Right renal cortex interstitium (tissue), 3 donors: ENCODE data around the gene HOXC5. TPM values are rescaled to one million over a fixed set of nuclear protein-coding genes. Genes with fewer than 3 reads are reported as not detected.

ENCODE experiments used
- polyA plus RNA-seq, 3 donors: library from polyadenylated mRNA; unstranded; fragments of 120-200 nt; gene quantifications; one replicate each; pipeline ENCODE4 v1.2.1, GENCODE V29; 2013; ENCODE audit not compliant: insufficient read length in 3 of 3

HOXC5 gene
- polyA plus RNA-seq, 3 donors, result 0.93 to 1.4 (median 1.4) TPM

Other genes starting within 250 kb of the HOXC5 start
- not detected for gene HOXC13, start 94.2 kb upstream of the HOXC5 start, polyA plus RNA-seq
- not detected for gene HOXC12, start 78.1 kb upstream of the HOXC5 start, polyA plus RNA-seq
- 1 to 10 TPM; 1.4 to 2.8 (median 1.5) TPM for gene HOXC11, start 59.9 kb upstream of the HOXC5 start, polyA plus RNA-seq
- gene HOTAIR, start 58.1 kb upstream of the HOXC5 start, polyA plus RNA-seq, result 1 to 10 TPM; 1.1 to 2.9 (median 1.2) TPM
- 10 to 100 TPM; 63.5 to 68.8 (median 64.5) TPM for gene HOXC10, start 47.9 kb upstream of the HOXC5 start, polyA plus RNA-seq
- gene HOXC9, start 32.9 kb upstream of the HOXC5 start, polyA plus RNA-seq, result 10 to 100 TPM; 21.0 to 25.3 (median 22.3) TPM
- gene HOXC8, start 24.1 kb upstream of the HOXC5 start, polyA plus RNA-seq, result 1 to 10 TPM; 6.3 to 7.1 (median 6.5) TPM
- 10 to 100 TPM; 21.8 to 29.3 (median 23.3) TPM for gene HOXC6, start 4.6 kb upstream of the HOXC5 start, polyA plus RNA-seq
- 10 to 100 TPM; 32.4 to 42.5 (median 37.2) TPM for gene HOXC4, start 20.8 kb downstream of the HOXC5 start, polyA plus RNA-seq
- gene SMUG1, start 155.9 kb downstream of the HOXC5 start, polyA plus RNA-seq, result 10 to 100 TPM; 30.5 to 34.2 (median 31.5) TPM
- gene CBX5, start 247.1 kb downstream of the HOXC5 start, polyA plus RNA-seq, result 100 to 1,000 TPM; 118 to 129 (median 125) TPM
- 1,000 to 10,000 TPM; 3,483 to 4,465 (median 3,605) TPM for gene HNRNPA1, start 247.7 kb downstream of the HOXC5 start, polyA plus RNA-seq